Activated CD8-positive, alpha-beta memory T cell treated with anti-CD3 and anti-CD28 coated beads, Interleukin-2, amount 50 U/mL, for 1 hour (primary cell): ENCODE data around the gene AFF3.
"Not testable (repeated sequence)": the region's sequence is repeated elsewhere in the genome, so short reads cannot be mapped to it uniquely, and the experiment has no call there.

ENCODE experiments used
- DNase-seq: peaks from one replicate; pipeline ENCODE4 v3.0.0-alpha.2; 2020; ENCODE audit errors: extremely low read depth

AFF3 gene

GRCh38 chr2:100142393-100142792 lies at the start of gene AFF3:
AFF3 (minus strand) TSS chr2:100142590; CDS start chr2:100104454, 38,136 bp downstream.
- no peak for DNase-seq

DNA sequence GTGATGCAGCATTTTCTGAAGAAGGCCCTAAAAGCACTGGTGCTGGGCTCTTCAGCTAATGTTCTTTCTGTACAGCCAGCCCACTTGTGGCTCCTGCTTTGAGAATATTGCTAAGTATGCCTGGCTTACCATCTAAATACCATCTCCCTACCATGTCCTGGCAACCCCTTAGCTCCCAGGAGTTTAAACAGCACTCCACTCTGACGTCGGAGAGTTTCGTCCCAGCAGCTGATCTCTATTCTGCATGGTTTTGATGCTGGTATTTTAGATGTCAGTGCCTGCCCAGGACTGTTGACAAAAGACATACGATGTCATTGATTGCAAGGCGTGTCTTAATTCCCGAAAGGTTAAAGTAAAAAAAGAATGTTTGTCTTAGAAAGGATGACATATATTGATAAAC lies 47.0 kb upstream of the AFF3 start:
- no peak for DNase-seq

DNA sequence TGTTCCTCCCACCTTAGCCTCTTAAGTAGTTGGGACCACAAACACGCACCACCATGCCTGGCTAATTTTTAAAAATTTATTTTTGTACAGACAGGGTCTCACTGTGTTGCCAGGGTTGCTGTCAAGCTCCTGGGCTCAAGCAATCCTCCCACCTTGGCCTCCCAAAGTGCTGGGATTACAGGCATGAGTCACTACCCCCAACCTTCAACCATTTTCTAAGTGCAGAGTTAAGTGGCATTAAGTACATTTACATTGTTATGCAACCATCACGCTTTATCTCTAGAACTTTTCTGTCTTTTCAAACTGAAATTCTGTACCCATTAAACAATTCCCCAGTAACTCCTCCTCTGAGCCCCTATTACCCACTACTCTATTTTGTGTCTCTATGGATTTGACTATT lies 45.9 kb upstream of the AFF3 start:
- DNase-seq = no peak

GRCh38 chr2:100186126-100186525 lies 43.7 kb upstream of the AFF3 start:
- no peak for DNase-seq

GRCh38 chr2:100185516-100185915 lies 43.1 kb upstream of the AFF3 start:
- no peak for DNase-seq

DNA sequence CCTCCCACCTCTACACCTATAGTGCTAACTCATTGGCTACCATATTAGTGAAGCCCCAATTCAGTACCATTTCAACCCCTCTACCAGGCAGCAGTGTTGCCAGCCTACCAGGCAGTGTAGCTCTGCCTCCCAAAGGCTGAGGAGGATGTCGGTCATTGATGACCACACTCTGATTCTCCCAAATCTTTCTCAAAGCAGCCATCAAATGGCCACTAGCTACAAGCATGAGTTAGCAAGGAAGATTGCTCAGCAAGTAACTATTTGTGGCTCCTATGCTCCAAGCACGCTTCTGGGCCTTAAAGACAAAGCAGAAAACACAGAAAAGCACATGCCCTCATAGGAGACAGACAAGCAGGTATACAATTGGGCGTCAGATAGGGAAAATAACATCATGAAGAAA lies 42.7 kb upstream of the AFF3 start:
- DNase-seq = no peak

GRCh38 chr2:100184055-100184737 lies 41.8 kb upstream of the AFF3 start:
- DNase-seq = no peak

DNA sequence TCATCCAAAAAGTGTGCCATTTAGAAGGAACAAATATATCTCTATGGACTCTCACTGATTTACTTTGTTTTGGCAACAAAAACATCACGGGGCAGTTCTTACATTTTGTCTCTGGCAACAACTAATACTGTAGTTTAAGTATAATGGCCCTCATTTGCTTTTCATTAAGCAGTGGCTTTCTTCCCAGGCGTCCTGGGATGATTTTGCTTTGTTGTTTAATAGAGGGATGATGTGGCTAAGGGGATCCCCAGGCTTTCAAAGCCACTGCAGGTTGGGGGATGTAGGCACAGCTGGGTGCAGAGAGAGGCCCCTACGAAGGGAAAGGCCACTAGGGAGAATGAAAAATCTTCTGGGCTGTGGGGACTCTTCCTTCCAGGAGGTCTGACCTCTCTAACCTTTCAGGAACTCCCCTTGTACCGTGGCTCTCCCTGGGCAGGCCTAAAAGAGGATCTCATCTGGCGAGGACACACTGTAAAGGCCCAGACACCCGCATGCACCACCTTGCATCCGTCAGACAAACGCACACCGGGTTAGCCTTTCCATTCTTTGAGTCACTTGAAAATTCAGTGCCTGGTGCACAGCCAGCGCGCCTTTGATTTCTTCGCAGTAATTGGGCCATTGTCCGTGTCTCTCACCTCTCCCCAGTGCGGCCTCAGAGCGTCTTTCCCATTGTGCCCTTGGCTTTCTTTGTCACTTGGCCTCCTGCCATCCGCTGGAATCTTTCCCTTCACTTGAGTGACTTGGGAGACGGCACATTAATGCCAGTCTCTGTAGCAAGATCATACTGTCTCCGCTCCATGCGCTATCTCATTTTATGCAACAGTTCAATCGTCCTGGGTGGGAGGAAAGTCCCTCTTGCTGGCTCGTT lies 40.3 kb upstream of the AFF3 start:
- no peak for DNase-seq

GRCh38 chr2:100180503-100180902 lies 38.1 kb upstream of the AFF3 start:
- no peak for DNase-seq

- no peak for DNase-seq
Observed at GRCh38 chr2:100179806-100180205, 37.4 kb upstream of the AFF3 start.

- DNase-seq = no peak
Observed at GRCh38 chr2:100178864-100179263, 36.5 kb upstream of the AFF3 start.

DNA sequence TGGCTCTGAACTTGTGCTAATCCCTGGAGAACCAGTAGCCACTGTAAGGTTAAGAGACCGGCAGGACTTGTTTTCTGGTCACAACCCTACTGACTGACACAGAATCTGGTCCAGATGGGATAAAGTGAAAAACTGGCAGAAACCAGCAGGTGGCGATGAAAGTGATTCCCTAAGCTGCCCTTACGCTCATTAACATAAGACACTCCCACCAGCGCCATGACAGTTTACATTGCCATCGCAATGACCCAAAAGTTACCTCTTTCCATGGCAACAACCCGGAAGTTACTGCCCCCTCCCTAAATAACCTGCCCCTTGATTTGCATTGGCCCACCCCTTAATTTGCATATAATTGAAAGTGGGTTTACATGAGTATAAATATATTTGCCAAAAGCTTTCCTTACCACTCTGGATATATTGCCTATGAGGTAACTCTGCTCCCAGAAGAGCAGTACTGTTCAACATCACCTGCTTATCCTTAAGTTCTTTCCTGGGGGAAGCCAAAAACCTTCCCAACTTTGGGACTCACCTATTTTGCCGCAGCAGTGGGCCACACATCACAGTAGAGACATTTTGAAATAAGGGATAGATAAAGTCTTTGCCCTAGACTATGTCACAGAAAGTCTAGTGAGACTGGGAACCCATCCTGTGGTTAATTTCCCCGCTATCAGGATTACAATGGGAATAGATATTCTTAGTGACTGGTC lies 35.8 kb upstream of the AFF3 start:
- no peak for DNase-seq

DNA sequence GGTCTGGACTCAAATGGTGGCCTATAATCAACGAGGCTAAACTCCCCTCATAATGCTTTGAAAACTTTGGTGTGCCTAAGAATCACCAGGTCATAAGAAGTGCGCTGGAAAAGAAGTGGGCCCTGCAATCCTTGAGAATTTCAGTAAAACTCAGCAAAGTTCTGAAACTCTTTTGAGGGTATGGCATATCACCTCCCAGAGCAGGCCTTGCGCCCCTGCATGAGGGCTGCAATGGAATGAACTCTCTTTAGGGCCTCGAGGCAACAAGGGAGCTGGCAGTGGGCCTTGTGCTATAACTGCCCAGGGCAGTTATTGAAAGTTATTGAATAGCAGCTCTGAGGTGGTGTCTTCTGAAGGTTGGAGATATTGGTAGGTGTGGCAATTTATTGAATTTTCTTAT lies 34.5 kb upstream of the AFF3 start:
- no peak for DNase-seq

DNA sequence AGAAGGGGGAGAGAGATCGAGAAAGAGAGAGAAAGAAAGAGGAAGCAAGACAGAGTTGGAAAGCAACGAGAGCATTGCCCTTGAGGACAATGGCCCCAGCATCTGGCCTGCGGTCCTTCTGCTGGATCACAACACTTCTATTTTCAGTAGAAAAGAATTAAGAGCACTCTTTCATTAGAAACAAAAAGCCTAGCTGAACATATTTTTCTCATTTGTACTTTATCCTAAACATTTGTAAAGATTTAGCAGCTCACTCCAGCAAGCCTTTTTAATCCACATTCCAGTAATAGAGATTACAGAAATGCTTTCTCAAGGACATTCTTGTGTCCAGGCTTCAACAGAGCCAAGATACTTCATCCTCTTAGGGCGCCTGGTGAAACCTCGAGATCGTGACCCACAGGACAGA lies 31.6 kb upstream of the AFF3 start:
- DNase-seq = no peak

- DNase-seq = no peak
Observed at GRCh38 chr2:100166701-100167100, 24.3 kb upstream of the AFF3 start.

DNA sequence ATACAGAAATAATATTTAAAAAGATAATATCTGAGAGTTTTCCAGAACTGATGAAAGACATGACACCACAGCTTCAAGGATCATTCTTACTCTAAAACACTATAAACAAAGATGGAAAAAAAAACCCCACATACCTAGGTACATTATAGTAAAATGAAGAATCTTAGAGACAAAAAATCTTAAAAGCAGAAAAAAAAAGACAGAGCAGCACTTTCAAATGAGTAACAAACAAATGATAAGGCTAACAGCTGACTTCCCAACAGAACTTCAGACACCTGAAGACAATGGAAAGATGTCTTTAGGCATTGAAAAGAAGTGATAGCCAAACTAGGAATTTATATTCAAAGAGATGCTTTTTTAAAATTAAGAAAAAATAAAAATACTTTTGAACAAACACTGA lies 21.2 kb upstream of the AFF3 start:
- no peak for DNase-seq

DNA sequence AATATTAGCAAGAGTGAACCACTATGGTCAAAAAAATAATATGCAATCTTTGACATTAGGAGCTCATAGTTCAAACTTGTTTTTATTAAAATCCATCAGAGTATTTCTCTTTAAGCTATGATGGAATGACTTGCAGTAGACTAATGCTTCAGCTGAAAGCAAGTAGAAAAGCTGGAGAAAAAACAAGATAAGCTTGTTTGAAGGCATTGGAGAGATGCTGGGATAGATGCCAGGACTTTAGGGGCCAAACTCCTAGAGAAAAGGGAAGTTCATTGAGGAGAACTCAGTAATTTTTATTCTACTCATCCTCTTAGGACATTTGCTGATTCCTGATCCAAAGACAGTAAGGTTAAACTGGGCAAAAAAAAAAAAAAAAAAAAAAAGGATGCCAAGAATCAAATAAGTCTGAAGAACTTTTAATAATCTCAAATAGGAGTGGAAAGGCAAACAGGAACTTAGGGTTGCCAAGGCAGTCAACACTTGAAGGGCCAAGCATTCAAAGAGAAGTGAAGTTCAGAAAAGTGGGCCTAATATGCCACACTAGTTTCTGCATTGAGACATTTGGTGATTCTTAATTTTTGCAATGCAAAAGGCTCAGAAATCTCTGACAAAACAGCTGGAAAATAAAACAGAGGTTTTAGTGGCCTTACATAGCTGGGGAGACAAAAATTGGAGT lies 19.7 kb upstream of the AFF3 start:
- no peak for DNase-seq

DNA sequence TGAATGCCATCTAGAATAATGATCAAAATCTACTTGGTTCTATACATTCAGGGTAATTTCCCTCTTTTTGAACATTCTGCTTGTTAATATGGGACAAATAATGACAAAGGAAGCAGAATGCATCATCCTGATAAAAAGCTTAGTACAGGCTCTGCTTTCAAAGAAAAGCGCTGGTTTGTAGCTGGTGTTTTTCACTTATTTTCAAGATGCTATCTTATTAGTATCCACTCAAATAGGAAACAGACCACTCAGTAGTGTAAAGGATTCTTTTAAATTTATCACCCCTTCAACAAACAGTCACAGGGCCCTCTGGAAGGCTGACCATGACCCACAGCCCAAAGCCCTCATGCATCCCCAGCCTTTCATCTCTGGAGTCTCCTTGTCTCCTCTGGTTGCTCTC lies 18.0 kb upstream of the AFF3 start:
- no peak for DNase-seq

GRCh38 chr2:100151832-100152231 lies 9.4 kb upstream of the AFF3 start:
- not testable (repeated sequence) for DNase-seq

DNA sequence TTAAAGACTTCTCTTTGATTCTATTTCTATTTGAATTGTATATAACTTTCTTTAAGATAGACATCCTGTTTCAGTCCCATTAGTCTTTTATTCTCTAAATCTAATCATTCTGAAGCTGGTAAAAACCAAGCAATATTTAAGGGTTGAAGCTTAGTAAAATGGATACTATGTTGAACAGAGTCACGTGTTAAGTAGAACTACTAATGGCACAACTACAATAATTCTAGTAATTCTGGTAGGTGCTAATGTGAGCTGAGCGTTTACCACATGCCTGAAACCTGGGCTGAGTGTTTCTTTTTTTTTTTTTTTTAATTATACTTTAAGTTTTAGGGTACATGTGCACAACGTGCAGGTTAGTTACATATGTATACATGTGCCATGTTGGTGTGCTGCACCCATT lies 8.9 kb upstream of the AFF3 start:
- no peak for DNase-seq

GRCh38 chr2:100148883-100149282 lies 6.5 kb upstream of the AFF3 start:
- no peak for DNase-seq

GRCh38 chr2:100146657-100146960 lies 4.2 kb upstream of the AFF3 start:
- DNase-seq = no peak
